KMS-11 (cell line): Measurements from ENCODE around the gene RPS28.

Experiments
- H2AFZ ChIP-seq: fragments of 200-600 bp; sonication (generic); 2 replicates; pipeline ENCODE4 v1.6.1; 2016; ENCODE audit warnings: antibody characterized with exemption, mixed run types, low read depth
- H3K27ac ChIP-seq: fragments of 200-600 bp; sonication (generic); 2 replicates; pipeline ENCODE4 v1.6.1; 2016; ENCODE audit warnings: mild to moderate bottlenecking, mixed run types
- H3K27me3 ChIP-seq: fragments of 200-600 bp; sonication (generic); 2 replicates; pipeline ENCODE4 v1.6.1; 2017; ENCODE audit warnings: mild to moderate bottlenecking, low read depth, mixed run types, moderate library complexity; ENCODE audit not compliant: insufficient read depth
- H3K36me3 ChIP-seq: fragments of 200-600 bp; sonication (generic); 2 replicates; pipeline ENCODE4 v1.6.1; 2017; ENCODE audit warnings: mild to moderate bottlenecking, mixed run types; ENCODE audit not compliant: insufficient read depth
- H3K4me1 ChIP-seq: fragments of 200-600 bp; sonication (generic); 2 replicates; pipeline ENCODE4 v1.6.1; 2016; ENCODE audit warnings: mild to moderate bottlenecking, low read depth, mixed run types; ENCODE audit not compliant: poor library complexity, severe bottlenecking
- H3K4me2 ChIP-seq: fragments of 200-600 bp; sonication (generic); 2 replicates; pipeline ENCODE4 v1.7.0; 2016; ENCODE audit warnings: mild to moderate bottlenecking, mixed run types
- H3K4me3 ChIP-seq: fragments of 200-600 bp; sonication (generic); IDR thresholded peaks from 2 replicates; pipeline ENCODE4 v1.6.1; 2017; ENCODE audit warnings: low read depth, low read length, mixed read lengths; ENCODE audit not compliant: insufficient read depth
- H3K79me2 ChIP-seq: fragments of 200-600 bp; sonication (generic); 2 replicates; pipeline ENCODE4 v1.6.1; 2016; ENCODE audit warnings: low read depth, mixed run types; ENCODE audit not compliant: insufficient read depth
- H3K9ac ChIP-seq: fragments of 200-600 bp; sonication (generic); 2 replicates; pipeline ENCODE4 v1.6.1; 2016; ENCODE audit warnings: mild to moderate bottlenecking, mixed run types
- H4K20me1 ChIP-seq: fragments of 200-600 bp; sonication (generic); 2 replicates; pipeline ENCODE4 v1.6.1; 2016; ENCODE audit warnings: mild to moderate bottlenecking, mixed run types; ENCODE audit not compliant: insufficient read depth
- TF ChIP-seq, protein P1 (sequence below): fragments of 200-600 bp; sonication (generic); conservative IDR thresholded peaks from 2 replicates; pipeline ENCODE4 v1.6.1; 2017; ENCODE audit warnings: low read depth, mild to moderate bottlenecking, antibody characterized with exemption, low read length, moderate library complexity, mixed read lengths

RPS28 gene

GRCh38 chr19:8358948-8359347 is 37.7 kb downstream of the RPS28 start:
- Histone ChIP-seq H2AFZ (no peak overlapping the region), H3K4me2 (no peak overlapping the region), H3K27me3 (no peaks in the 10 kb centered on the region), H3K79me2 (no peaks in the 10 kb centered on the region), H3K36me3 (no peaks in the 10 kb centered on the region), H4K20me1 (no peaks in the 10 kb centered on the region), H3K4me1 (peaks cover 7% of the 10 kb centered on the region), H3K9ac (no peak overlapping the region), H3K27ac (no peak overlapping the region), H3K4me3 (no peak overlapping the region)
- TF ChIP-seq, protein P1, sequence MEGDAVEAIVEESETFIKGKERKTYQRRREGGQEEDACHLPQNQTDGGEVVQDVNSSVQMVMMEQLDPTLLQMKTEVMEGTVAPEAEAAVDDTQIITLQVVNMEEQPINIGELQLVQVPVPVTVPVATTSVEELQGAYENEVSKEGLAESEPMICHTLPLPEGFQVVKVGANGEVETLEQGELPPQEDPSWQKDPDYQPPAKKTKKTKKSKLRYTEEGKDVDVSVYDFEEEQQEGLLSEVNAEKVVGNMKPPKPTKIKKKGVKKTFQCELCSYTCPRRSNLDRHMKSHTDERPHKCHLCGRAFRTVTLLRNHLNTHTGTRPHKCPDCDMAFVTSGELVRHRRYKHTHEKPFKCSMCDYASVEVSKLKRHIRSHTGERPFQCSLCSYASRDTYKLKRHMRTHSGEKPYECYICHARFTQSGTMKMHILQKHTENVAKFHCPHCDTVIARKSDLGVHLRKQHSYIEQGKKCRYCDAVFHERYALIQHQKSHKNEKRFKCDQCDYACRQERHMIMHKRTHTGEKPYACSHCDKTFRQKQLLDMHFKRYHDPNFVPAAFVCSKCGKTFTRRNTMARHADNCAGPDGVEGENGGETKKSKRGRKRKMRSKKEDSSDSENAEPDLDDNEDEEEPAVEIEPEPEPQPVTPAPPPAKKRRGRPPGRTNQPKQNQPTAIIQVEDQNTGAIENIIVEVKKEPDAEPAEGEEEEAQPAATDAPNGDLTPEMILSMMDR = no peak

DNA sequence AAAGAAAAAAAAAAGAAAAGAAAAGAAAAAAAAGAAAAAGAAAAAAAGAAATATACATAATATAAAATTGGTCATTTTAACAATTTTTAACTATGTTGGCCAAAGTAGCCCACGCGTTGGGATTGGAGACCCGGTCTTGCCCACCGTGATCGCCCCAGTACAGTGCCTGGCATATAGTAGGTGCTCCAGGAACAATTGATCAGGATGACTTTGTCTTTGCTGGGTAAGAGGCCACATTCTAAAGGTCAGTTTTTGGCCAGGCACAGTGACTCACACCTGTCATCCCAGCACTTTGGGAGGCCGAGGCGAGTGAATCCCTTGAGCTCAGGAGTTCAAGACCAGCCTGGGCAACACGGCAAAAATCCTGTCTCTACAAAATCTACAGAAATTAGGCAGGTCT is 38.9 kb downstream of the RPS28 start:
- Histone ChIP-seq H2AFZ (no peak overlapping the region), H3K36me3 (no peaks in the 10 kb centered on the region), H4K20me1 (no peaks in the 10 kb centered on the region), H3K79me2 (no peaks in the 10 kb centered on the region), H3K4me1 (peaks cover 7% of the 10 kb centered on the region), H3K9ac (no peak overlapping the region), H3K4me3 (no peak overlapping the region), H3K27ac (no peak overlapping the region), H3K4me2 (no peak overlapping the region), H3K27me3 (no peaks in the 10 kb centered on the region)
- TF ChIP-seq, protein P1 = no peak

DNA sequence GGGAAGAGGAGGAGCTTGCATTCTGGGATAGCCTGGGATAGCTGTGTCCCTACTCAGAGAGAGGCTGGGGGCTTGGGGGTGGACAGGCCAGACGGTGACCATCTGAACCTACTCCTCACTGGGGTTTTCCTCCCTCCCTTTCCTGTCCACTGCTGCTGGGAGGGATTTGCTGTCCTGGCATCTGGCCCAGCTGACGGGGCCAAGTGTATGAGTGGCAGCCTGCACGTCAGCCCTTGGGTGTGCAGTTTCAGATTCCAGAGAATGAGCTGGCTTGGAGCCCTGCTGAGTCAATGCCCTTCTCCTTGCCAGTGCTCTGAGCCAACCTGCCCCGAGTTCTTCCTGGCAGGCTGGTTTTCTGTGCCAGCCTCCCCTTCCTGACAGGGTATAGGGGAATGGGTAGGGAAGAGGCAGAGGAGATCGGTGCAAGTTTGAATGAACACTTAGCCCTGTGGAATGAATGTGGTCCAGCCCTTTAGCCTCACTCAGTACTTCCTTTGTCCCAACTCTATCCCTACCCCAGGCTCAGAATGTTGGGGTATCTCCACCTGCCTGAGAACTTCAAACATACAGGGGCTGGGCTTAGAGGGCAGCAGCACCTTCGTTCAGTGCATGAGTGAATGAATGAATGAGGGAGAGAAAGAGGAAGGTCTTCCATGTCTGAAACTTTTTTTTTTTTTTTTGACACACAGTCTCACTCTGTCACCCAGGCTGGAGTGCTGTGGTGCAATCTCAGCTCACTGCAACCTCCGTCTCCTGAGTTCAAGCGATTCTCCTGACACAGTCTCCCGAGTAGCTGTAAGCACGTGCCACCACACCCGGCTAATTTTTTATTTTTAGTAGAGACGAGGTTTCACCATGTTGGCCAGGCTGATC is 40.9 kb downstream of the RPS28 start:
- no peak overlapping the region for H3K27ac ChIP-seq
- TF ChIP-seq, protein P1 = no peak
- H2AFZ ChIP-seq = no peak overlapping the region
- H3K4me2 ChIP-seq = no peak overlapping the region; the same call in 1 of the 2 replicates
- no peaks in the 10 kb centered on the region for H4K20me1 ChIP-seq
- H3K9ac ChIP-seq = no peak overlapping the region
- no peaks in the 10 kb centered on the region for H3K36me3 ChIP-seq
- no peaks in the 10 kb centered on the region for H3K27me3 ChIP-seq
- H3K79me2 ChIP-seq = no peaks in the 10 kb centered on the region
- no peak overlapping the region for H3K4me3 ChIP-seq
- peaks cover 7% of the 10 kb centered on the region for H3K4me1 ChIP-seq

DNA sequence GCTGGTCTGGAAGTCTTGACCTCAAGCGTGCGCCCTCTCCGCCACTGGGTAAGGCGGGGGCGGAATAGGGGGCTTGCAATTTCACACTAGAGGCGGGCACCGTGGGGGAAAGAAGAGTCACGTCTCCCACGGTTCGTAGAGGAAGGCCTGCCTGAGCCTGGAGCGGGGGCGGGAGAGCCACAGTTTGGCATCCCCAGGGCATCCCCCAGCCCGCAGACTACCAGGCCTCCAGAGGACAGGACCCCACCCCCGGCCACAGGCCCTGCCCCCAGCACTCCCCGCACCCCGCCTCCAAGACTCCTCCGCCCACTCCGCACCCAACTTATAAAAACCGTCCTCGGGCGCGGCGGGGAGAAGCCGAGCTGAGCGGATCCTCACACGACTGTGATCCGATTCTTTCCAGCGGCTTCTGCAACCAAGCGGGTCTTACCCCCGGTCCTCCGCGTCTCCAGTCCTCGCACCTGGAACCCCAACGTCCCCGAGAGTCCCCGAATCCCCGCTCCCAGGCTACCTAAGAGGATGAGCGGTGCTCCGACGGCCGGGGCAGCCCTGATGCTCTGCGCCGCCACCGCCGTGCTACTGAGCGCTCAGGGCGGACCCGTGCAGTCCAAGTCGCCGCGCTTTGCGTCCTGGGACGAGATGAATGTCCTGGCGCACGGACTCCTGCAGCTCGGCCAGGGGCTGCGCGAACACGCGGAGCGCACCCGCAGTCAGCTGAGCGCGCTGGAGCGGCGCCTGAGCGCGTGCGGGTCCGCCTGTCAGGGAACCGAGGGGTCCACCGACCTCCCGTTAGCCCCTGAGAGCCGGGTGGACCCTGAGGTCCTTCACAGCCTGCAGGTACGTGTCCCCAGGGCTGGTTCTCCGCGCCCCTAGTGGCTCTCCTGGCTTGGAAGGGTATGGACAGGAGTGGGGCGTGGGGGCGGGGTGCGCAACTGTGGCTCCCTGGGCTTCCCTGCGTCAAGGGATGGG is 42.8 kb downstream of the RPS28 start, which contains the start of gene ANGPTL4:
Gene ANGPTL4, plus strand, starts transcription at position 353 of the 969 bp plus-strand sequence. Its CDS starts 167 bp downstream, at position 520.
- Histone ChIP-seq H3K4me2 (no peak within 1 kb of the TSS), H3K4me3 (no peak within 1 kb of the TSS), H4K20me1 (no peaks in the 10 kb centered on the region), H2AFZ (no peak within 1 kb of the TSS), H3K27me3 (no peaks in the 10 kb centered on the region), H3K27ac (no peak within 1 kb of the TSS), H3K79me2 (no peaks in the 10 kb centered on the region), H3K36me3 (no peaks in the 10 kb centered on the region), H3K9ac (no peak within 1 kb of the TSS), H3K4me1 (peaks cover 7% of the 10 kb centered on the region)
- TF ChIP-seq, protein P1 = no peak
